ENCODE measurements around the gene GLRX2.
"Not testable (repeated sequence)": the region's sequence is repeated elsewhere in the genome, so short reads cannot be mapped to it uniquely, and the experiment has no call there.

The GLRX2 gene

GRCh38 chr1:193060938-193061337 is 44.3 kb downstream of the GLRX2 start:
- DNase-seq = no peak

GRCh38 chr1:193060406-193060805 is 44.8 kb downstream of the GLRX2 start:
- no peak for DNase-seq

GRCh38 chr1:193060115-193060403 is 45.2 kb downstream of the GLRX2 start:
- DNase-seq = no peak

- DNase-seq = peak; percentile 98
Measured at GRCh38 chr1:193059282-193060114, 45.7 kb downstream of the GLRX2 start, which contains the start of the genes RO60 and UCHL5. TSS of gene RO60 (plus strand) at chr1:193059612. CDS start at chr1:193069055, 9,443 bp downstream. TSS of gene UCHL5 (minus strand) at chr1:193059360. CDS start at chr1:193059260, 100 bp downstream.

DNA sequence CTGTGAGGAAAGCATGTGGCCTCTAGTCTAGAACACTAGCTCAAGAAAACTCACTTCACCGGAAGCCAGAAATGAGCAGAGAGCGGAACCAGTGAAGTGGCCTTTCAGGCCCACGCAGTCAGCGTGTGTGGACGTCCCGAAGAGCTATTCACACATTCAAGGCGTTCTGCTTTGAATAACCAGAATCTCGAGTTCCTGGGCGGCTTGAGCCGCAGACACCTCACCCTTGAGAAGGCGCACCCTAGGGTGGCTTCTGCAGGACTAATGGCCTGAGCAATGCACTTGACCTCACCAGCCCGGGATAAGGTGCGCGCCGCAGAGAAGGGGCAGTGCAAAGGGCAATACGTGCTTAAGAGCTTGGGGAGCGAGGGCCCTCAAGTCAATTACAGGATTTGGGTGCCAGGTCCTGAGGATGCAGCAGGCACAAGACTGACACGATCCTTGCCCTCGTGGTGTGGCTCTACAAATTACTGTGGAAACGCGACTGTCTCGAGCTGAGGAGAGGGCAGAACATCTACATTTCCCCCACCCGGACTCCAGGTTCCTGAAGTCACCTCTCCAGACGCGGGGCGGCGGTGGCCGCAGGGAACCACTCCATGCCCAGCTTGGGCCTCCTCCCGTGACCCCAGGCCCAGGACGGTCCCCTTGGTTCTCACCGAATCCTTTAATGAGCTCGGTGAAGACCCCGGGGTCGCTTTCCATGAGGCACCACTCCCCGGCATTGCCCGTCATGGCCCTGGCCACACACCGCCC is 46.5 kb downstream of the GLRX2 start:
- DNase-seq = peak; percentile 29

DNA sequence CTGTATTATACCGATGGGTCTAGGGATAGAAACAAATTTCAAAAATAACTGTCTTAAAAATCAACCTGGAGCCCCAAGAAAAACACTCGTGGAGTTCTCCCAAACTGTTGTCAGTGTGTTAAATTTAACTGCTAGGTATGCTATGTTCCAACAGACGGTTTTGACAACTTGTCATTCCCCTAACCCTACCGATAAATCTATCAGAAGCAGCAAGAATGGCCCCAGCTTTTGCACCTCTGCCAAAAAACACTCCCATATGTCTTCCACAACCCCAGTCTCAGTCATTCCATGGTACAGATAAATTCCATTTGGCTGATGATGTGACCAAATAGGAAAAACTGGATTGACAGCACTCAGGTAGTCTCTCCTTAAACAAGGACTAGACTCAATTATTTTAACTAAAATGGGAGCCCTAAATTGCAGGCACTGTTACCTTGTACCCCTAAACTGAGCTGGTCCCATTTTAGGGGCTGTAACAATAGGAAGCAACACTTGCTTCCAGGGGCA is 51.0 kb downstream of the GLRX2 start:
- no peak for DNase-seq

- DNase-seq = not testable (repeated sequence)
Measured at GRCh38 chr1:193048913-193049312, 56.3 kb downstream of the GLRX2 start.
